Gastrocnemius medialis (tissue), 4 donors: ENCODE results near the gene RAMP2. TPM values are rescaled to one million over a fixed set of nuclear protein-coding genes. Genes with fewer than 3 reads are reported as not detected.
A peak's percentile ranks its signal among the peaks of the same experiment; 100 is the strongest.

Experiments used
- ATAC-seq, 2 donors: fragments of 150-250 bp; one replicate each; pipeline ENCODE4 v1.9.1; 2016
- DNase-seq, 2 donors: peaks; one replicate each; pipeline ENCODE4 v3.0.0-alpha.2; 2019
- H3K27ac ChIP-seq, 4 donors: fragments of 200-600 bp; sonication (generic); 1 replicate in 1 of 4; 2 replicates in 3 of 4; pipeline ENCODE4 v1.5.1; 2016 to 2018; ENCODE audit warnings: mild to moderate bottlenecking in 2 of 4, moderate library complexity in 1 of 4
- H3K27me3 ChIP-seq, 3 donors: fragments of 200-600 bp; sonication (generic) in 2 of 3; 1 replicate in 1 of 3; 2 replicates in 2 of 3; pipeline versions ENCODE4 v1.5.1 to v1.6.0; 2016 to 2019; ENCODE audit warnings: mild to moderate bottlenecking in 1 of 3, moderate library complexity in 1 of 3
- H3K36me3 ChIP-seq, 2 donors: fragments of 200-600 bp; sonication (generic) in 1 of 2; one replicate each; pipeline ENCODE4 v1.5.1; 2017 to 2018
- H3K4me1 ChIP-seq, 2 donors: fragments of 200-600 bp; sonication (generic) in 1 of 2; one replicate each; pipeline ENCODE4 v1.5.1; 2016 to 2017; ENCODE audit warnings: mild to moderate bottlenecking in 2 of 2
- H3K4me3 ChIP-seq, 4 donors: fragments of 200-600 bp; sonication (generic) in 3 of 4; 1 replicate in 1 of 4; 2 replicates in 3 of 4; pipeline ENCODE4 v1.5.1; 2016 to 2019; ENCODE audit warnings: mild to moderate bottlenecking in 2 of 4
- H3K9me3 ChIP-seq, 3 donors: fragments of 200-600 bp; sonication (generic) in 2 of 3; 1 replicate in 1 of 3; 2 replicates in 2 of 3; pipeline ENCODE4 v1.5.1; 2016 to 2019
- POLR2A ChIP-seq, 2 donors: fragments of 450-650 bp; IDR thresholded peaks; one replicate each; pipeline ENCODE4 v1.6.1; 2017; ENCODE audit warnings: antibody characterized with exemption in 2 of 2, mild to moderate bottlenecking in 2 of 2, moderate library complexity in 2 of 2
- in situ Hi-C, 4 donors: fragments of 200-750 bp; cut with MboI; loops; one replicate each; pipeline versions ENCODE4 v1.15.0 to v1.8.0; 2017; ENCODE audit warnings: low sequenced_read_pairs in 4 of 4
- intact Hi-C: fragments of 100-400 bp; cut with DNase I; formaldehyde crosslinking; loops from one replicate; pipeline ENCODE4 v1.15.1; 2023; ENCODE audit warnings: low total_unique reads
- total RNA-seq, 4 donors: library from RNA; depleted of rRNA; stranded (reverse); fragments of >200 nt; gene quantifications; one replicate each; pipeline versions ENCODE4 v1.1.0 to v1.2.3, GENCODE V29; 2016
- TF ChIP-seq, protein P1 (sequence below), 5 experiments: fragments of 450-650 bp in 3 of 5; fragments of 200-600 bp in 2 of 5; sonication (generic) in 2 of 5; IDR thresholded peaks in 4 of 5; conservative IDR thresholded peaks in 1 of 5; 1 replicate in 4 of 5; 2 replicates in 1 of 5; pipeline ENCODE4 v1.5.1; 2016 to 2019; ENCODE audit warnings: antibody characterized with exemption in 5 of 5, mild to moderate bottlenecking in 3 of 5, moderate library complexity in 3 of 5

The RAMP2 gene
- total RNA-seq, 4 donors from 2014 or later, result 17.5 to 31.2 (median 20.7) TPM

DNA sequence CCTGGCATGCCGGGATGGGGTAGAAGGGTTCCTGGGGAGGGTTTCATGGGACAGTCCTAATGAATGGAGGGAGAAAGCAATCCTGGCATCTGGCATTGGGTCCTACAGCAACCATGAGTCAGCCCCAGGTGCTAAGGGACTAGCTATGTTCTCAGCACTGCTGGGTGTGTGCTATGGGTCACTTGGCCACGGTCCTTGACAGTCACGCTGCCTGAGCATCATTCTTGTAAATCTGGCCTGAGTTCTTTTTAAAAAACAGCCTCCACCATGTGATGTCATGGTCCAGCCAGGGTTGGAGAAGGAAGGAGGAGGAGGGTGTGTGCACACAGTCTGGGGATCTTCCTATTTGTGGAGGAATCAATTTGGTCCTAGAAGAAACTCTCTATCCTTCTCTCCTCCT is 6.2 kb upstream of the RAMP2 start:
- peak; percentile 71 to 85 for DNase-seq
- Histone ChIP-seq H3K27ac (peak overlapping the region; percentile 31 to 52 (median 46)), H3K9me3 (no peaks in the 10 kb centered on the region), H3K4me3 (no peak overlapping the region), H3K4me1 (peaks cover 4 to 6% of the 10 kb centered on the region in 2 donors), H3K36me3 (no peaks in the 10 kb centered on the region), H3K27me3 (peaks cover 0 to 3% (median 3%) of the 10 kb centered on the region in 3 donors)
- TF ChIP-seq, protein P1, sequence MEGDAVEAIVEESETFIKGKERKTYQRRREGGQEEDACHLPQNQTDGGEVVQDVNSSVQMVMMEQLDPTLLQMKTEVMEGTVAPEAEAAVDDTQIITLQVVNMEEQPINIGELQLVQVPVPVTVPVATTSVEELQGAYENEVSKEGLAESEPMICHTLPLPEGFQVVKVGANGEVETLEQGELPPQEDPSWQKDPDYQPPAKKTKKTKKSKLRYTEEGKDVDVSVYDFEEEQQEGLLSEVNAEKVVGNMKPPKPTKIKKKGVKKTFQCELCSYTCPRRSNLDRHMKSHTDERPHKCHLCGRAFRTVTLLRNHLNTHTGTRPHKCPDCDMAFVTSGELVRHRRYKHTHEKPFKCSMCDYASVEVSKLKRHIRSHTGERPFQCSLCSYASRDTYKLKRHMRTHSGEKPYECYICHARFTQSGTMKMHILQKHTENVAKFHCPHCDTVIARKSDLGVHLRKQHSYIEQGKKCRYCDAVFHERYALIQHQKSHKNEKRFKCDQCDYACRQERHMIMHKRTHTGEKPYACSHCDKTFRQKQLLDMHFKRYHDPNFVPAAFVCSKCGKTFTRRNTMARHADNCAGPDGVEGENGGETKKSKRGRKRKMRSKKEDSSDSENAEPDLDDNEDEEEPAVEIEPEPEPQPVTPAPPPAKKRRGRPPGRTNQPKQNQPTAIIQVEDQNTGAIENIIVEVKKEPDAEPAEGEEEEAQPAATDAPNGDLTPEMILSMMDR (IDR thresholded peaks at IDR 0.05 in 4 of 5, conservative IDR thresholded peaks at IDR 0.05 in 1 of 5), result no peak
- TF ChIP-seq POLR2A (IDR thresholded peaks at IDR 0.05), result peak in 1 of 2 donors; percentile 42
- in situ Hi-C loops, result loop anchor here in 1 of 4 donors (25.0 kb wide), 1 partner anchor 167 kb away; the partner anchor contains the start of gene PSMC3IP
- ATAC-seq, result peak; percentile 79 to 90
- intact Hi-C loops, result no loop called here

DNA sequence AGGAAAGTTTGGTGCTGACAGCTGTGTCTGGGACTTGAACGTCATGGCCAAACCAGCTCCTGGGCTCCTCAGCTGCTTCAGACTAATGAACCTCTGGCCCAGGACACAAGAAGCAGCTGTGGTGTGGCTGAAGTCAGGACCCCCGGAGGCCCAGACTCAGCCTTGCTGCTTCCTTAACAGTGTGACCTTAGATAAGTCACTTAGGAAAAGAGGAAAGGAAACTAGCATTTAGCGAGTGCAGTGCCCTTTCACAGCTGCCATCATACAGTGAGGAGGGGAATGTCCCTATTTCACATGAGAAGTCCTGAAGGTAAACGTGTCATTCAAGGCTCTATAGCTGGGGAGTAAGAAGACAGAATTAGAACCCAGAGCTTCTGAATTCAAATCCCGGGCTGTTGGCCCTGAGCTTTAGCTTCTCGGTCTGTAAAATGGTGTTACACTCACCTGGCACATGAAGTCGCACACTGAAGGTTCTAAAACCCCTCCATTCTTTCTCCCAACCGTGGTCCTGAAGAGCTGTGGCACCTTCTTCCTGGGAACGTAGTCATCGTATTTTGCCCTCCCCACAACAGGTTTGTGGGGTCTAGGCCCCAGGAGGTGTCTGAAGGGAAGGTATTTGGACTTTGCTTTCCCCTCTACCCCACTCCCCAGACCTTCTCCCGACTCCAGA is 910 bp upstream of the RAMP2 start:
- H3K4me1 ChIP-seq, result peaks cover 3 to 13% of the 10 kb centered on the region in 2 donors
- DNase-seq, result no peak

GRCh38 chr17:42761638-42762037 is 611 bp downstream of the RAMP2 start:
- intact Hi-C loops, result loop anchor here (2.0 kb wide), 2 partner anchors 17 to 183 kb away; partner anchors contain the start of gene EZH1
- Histone ChIP-seq H3K4me1 (peaks cover 3 to 13% of the 10 kb centered on the region in 2 donors), H3K36me3 (no peaks in the 10 kb centered on the region), H3K4me3 (peak overlapping the region; percentile 50 to 66 (median 58)), H3K27ac (peak overlapping the region; percentile 67 to 78 (median 74)), H3K9me3 (no peaks in the 10 kb centered on the region), H3K27me3 (peaks cover 4 to 26% (median 15%) of the 10 kb centered on the region in 3 donors)
- ATAC-seq, result no peak
- in situ Hi-C loops, result loop anchor here in 3 of 4 donors (5.0 to 25.0 kb wide), 4 partner anchors 34 to 177 kb away; partner anchors contain the start of gene PSMC3IP (in 1 of the 3)
- TF ChIP-seq, protein P1 (IDR thresholded peaks at IDR 0.05 in 4 of 5, conservative IDR thresholded peaks at IDR 0.05 in 1 of 5), result no peak
- TF ChIP-seq POLR2A (IDR thresholded peaks at IDR 0.05), result no peak
- DNase-seq, result no peak

More for the DNA sequence above, 910 bp upstream of the RAMP2 start:
- peaks cover 4 to 26% (median 15%) of the 10 kb centered on the region in 3 donors for H3K27me3 ChIP-seq
- peak overlapping the region; percentile 35 to 78 (median 72) for H3K27ac ChIP-seq
- H3K36me3 ChIP-seq, result no peaks in the 10 kb centered on the region
- TF ChIP-seq, protein P1 (IDR thresholded peaks at IDR 0.05 in 4 of 5, conservative IDR thresholded peaks at IDR 0.05 in 1 of 5), result no peak
- no peak for TF ChIP-seq POLR2A (IDR thresholded peaks at IDR 0.05)
- in situ Hi-C loops (loop anchor here in 3 of 4 donors (5.0 to 25.0 kb wide), 4 partner anchors 33 to 175 kb away; partner anchors contain the start of gene PSMC3IP (in 1 of the 3)), intact Hi-C loops (no loop called here)
- ATAC-seq, result no peak
- H3K9me3 ChIP-seq, result no peaks in the 10 kb centered on the region
- H3K4me3 ChIP-seq, result peak overlapping the region; percentile 50 to 66 (median 58)

DNA sequence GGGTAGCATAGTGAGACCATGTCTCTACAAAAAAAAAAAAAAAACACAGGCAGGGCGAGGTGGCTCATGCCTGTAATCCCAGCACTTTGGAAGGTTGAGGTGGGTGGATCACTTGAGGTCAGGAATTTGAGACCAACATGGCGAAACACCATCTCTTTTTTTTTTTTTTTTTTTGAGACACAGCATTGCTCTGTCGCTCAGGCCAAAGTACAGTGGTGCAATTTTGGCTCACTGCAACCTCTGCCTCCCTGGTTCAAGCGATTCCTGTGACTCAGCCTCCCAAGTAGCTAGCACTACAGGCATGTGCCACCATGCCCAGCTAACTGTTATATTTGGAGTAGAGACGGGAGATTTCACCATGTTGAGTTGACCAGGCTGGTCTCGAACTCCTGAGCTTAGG is 5.1 kb downstream of the RAMP2 start:
- in situ Hi-C loops, result loop anchor here in 2 of 4 donors (10.0 to 25.0 kb wide), 2 partner anchors 179 to 181 kb away; partner anchors contain the start of gene PSMC3IP (in 1 of the 2)
- intact Hi-C loops, result no loop called here

More for the DNA sequence above, 5.1 kb downstream of the RAMP2 start:
- TF ChIP-seq, protein P1 (IDR thresholded peaks at IDR 0.05 in 4 of 5, conservative IDR thresholded peaks at IDR 0.05 in 1 of 5), result no peak
- no peak for TF ChIP-seq POLR2A (IDR thresholded peaks at IDR 0.05)
- H3K4me1 ChIP-seq, result peaks cover 0 to 8% of the 10 kb centered on the region in 2 donors
- ATAC-seq, result no peak
- H3K4me3 ChIP-seq, result no peak overlapping the region
- DNase-seq, result no peak
- H3K9me3 ChIP-seq, result no peaks in the 10 kb centered on the region
- H3K27ac ChIP-seq, result no peak overlapping the region
- peaks cover 4 to 16% (median 8%) of the 10 kb centered on the region in 3 donors for H3K27me3 ChIP-seq
- no peaks in the 10 kb centered on the region for H3K36me3 ChIP-seq
